HG02870 (cell line): ENCODE measurements around the gene SLC12A3.
"Not testable (repeated sequence)": the region's sequence is repeated elsewhere in the genome, so short reads cannot be mapped to it uniquely, and the experiment has no call there.

Source experiments
- ATAC-seq: cut with Tn5 transposase; IDR thresholded peaks from one replicate; pipeline ENCODE4 v1.9.1; 2021; ENCODE audit warnings: mild to moderate bottlenecking, moderate library complexity; ENCODE audit not compliant: unreplicated experiment

The SLC12A3 gene

GRCh38 chr16:56868766-56869165 lies 3.8 kb downstream of the SLC12A3 start:
- ATAC-seq = not testable (repeated sequence)

- no peak for ATAC-seq
These were observed 4.7 kb downstream of the SLC12A3 start for GRCh38 chr16:56869513-56870275.

- ATAC-seq = no peak
These were observed 5.4 kb downstream of the SLC12A3 start for GRCh38 chr16:56870276-56870888.

GRCh38 chr16:56871172-56871593 lies 6.2 kb downstream of the SLC12A3 start:
- ATAC-seq = peak; percentile 52

- ATAC-seq = no peak
These were observed 7.9 kb downstream of the SLC12A3 start for GRCh38 chr16:56872863-56873391.

GRCh38 chr16:56874800-56875199 lies 9.8 kb downstream of the SLC12A3 start:
- ATAC-seq = no peak

- ATAC-seq = no peak
These were observed 11.0 kb downstream of the SLC12A3 start for GRCh38 chr16:56876048-56876447.

- no peak for ATAC-seq
These were observed 12.6 kb downstream of the SLC12A3 start for GRCh38 chr16:56877486-56878182.

GRCh38 chr16:56878282-56878854 lies 13.4 kb downstream of the SLC12A3 start:
- no peak for ATAC-seq

- no peak for ATAC-seq
These were observed 14.3 kb downstream of the SLC12A3 start for GRCh38 chr16:56879276-56879675.

- no peak for ATAC-seq
These were observed 15.2 kb downstream of the SLC12A3 start for GRCh38 chr16:56880176-56880575.

GRCh38 chr16:56880685-56881084 lies 15.7 kb downstream of the SLC12A3 start:
- ATAC-seq = no peak

GRCh38 chr16:56882077-56882800 lies 17.2 kb downstream of the SLC12A3 start:
- ATAC-seq = no peak

GRCh38 chr16:56883586-56883985 lies 18.6 kb downstream of the SLC12A3 start:
- ATAC-seq = no peak

- no peak for ATAC-seq
These were observed 19.1 kb downstream of the SLC12A3 start for GRCh38 chr16:56884026-56884582.

GRCh38 chr16:56884929-56885328 lies 19.9 kb downstream of the SLC12A3 start:
- not testable (repeated sequence) for ATAC-seq

- no peak for ATAC-seq
These were observed 20.6 kb downstream of the SLC12A3 start for GRCh38 chr16:56885446-56886162.

GRCh38 chr16:56886296-56886695 lies 21.3 kb downstream of the SLC12A3 start:
- no peak for ATAC-seq

- no peak for ATAC-seq
These were observed 21.8 kb downstream of the SLC12A3 start for GRCh38 chr16:56886826-56887225.

GRCh38 chr16:56888806-56889205 lies 23.8 kb downstream of the SLC12A3 start:
- ATAC-seq = no peak
